GM11168 (cell line): ENCODE results near the gene TNPO3.
"Not testable (repeated sequence)": the region's sequence is repeated elsewhere in the genome, so short reads cannot be mapped to it uniquely, and the experiment has no call there.

ENCODE experiments used
- in situ Hi-C: fragments of 300-500 bp; cut with MboI; formaldehyde crosslinking; loops from one replicate; pipeline ENCODE4 v1.12.0; 2022; ENCODE audit warnings: low sequenced_read_pairs; ENCODE audit not compliant: unreplicated experiment

The TNPO3 gene

DNA sequence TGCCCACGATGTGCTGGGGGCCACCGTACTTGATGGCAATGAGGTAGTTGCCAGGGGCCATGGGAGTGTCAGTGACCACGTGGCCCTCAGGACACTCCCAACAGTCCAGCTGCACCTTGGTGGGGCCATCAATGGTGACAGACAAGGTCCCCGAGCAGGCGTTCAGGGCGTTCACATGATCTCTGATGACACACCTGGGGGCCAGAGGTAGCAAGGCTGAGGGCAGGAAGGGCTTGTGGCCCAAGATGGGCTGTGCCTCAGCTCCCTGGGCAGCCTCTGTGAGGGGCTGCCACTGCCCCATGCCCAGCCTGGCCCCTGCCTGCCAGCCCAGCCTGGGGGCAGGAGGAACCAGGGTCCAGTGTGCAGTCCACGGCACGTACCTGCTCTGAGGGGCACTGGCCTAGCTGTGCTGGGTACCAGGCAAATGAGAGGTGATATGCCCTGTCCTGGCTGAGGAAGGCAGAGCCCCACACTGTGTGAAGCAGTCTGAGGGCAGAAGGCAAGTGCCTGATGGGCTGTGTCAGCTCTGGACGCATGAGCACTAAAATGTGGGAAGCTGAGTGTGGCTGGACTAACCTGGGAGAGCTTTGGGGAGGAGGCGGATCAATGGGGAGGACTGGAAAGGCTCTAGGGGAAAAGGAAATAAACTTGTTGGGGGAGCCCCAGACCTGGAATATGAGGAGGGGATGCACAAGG lies 140.9 kb downstream of the TNPO3 start:
- in situ Hi-C loops = no loop called here

DNA sequence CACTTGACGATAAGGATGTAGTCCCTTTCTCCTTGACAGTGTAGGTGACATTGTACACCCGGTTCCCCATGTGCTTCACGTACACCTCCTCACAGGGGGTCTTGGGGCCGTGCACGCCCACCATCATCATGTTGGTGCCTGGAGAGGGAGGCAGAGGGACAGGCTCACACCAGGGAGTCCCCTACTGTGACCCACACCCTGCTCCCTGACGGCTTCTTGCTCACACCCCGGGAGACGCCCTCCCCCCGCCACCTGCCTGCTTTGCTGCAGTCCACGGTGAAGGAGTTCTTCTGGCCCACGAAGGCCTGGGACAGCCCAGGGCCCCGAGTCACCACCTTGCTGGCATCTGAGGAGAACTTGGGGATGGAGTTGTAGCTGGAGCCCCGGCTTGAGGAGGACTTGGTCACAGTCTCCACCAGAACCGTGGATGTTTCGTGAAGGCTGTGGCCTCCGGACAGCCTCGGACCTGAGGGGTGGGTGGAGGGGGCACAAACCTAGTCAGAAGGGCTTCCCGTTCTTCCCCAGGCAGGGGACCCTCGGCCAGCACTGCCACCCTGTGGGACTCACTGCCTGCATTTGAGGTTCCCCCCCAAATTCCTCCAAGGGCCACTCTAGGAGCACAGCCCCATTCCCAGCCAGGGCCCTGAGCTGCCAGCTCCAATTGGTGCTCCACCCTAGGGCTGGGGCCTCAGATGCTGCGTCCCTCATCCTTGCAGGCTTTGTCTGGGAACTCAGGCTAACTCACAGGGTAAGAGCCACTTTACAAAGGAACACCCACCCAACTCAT lies 142.0 kb downstream of the TNPO3 start:
- in situ Hi-C loops = not testable (repeated sequence)

DNA sequence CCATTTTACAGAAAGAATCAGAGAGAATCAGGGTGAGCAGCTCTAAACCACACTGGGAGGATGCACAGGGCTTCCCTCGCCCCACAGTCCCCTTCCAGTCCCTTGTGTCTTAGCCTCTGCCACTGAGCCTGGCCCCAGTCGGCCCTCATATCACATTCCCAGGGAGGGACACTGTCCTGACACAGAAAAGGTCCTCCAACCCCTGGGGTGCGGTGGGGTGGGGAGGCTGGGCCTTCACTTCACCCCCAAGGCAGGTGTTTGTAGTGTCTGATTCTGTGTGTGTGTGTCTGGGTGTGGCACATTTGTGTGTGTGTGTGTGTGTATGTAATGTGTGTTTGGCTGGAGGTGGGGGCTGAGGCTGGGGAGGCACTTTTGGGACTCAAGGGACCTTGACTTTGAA lies 142.6 kb downstream of the TNPO3 start:
- in situ Hi-C loops = no loop called here

GRCh38 chr7:128911423-128912031 lies 143.4 kb downstream of the TNPO3 start:
- in situ Hi-C loops = no loop called here

DNA sequence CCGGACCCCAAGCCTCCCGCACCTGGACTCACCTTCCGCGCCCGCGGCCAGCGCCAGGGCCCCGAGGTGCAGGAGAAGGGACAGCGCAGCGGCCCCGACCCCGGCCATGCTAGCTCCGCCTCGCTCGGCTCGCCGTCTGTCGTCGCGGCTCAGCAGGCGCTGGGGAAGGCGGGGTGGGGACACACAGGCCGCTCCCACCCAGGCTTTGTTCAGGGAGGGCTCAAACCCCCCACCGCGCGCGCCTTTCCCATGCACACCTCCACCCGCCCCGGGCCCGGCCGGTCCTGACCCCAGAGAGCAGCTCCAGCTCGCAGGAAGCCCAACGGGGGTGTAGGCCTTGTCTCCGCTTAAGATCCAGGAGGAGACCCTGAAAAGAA lies 144.4 kb downstream of the TNPO3 start, which contains the start of gene KCP:
Gene KCP (minus strand): TSS at position 141 of the 377 bp plus-strand sequence. CDS start 33 bp downstream, at position 108.
- in situ Hi-C loops = no loop called here

DNA sequence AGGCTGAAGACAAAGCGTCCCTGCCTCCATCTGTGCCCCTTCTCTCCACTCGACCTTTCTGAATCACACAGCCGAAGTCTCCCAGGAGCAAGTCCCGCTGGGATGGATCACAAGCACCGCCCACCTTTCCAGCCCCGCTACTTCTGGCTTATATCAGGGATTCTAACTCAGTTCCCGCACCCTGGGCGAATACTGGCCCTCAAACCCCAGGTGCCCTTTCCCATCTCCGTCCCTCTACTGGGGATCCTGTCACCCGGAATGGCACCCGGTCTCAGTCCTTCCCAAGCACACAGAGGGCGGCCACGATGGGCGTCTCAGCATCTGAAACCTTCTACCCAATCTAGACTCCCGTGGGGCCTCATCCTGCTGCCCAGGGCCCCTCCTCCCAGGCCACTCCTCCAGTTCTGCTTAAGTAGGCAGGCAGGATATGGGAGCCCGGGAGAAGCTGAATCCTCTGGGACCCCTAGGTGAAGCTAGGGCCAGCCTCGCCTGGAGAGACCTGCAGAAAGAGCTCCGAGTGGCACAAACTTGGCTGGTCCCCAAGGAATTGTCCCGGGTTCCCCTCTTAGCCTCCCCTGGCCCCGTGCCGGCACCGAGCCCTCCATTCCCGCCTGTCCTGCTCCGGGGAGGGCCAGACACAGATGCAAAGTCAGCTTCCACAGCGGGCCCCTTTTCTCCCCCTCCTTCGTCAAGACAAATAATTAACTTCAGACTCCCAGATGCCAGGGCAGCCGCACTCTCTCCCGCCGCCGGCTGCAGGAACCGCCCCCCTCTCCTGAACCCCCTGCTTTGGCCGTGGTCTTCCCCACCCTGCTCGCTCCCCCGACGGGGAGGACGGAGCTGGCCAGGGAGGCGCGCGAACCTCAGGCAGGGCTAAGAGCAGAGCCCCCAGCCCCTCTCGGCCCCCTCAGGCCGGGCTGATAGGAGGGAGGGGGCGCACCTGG lies 145.0 kb downstream of the TNPO3 start:
- in situ Hi-C loops = loop anchor here (5.0 to 10.0 kb wide), 2 partner anchors 177 to 305 kb away; no protein-coding TSS in a partner anchor

DNA sequence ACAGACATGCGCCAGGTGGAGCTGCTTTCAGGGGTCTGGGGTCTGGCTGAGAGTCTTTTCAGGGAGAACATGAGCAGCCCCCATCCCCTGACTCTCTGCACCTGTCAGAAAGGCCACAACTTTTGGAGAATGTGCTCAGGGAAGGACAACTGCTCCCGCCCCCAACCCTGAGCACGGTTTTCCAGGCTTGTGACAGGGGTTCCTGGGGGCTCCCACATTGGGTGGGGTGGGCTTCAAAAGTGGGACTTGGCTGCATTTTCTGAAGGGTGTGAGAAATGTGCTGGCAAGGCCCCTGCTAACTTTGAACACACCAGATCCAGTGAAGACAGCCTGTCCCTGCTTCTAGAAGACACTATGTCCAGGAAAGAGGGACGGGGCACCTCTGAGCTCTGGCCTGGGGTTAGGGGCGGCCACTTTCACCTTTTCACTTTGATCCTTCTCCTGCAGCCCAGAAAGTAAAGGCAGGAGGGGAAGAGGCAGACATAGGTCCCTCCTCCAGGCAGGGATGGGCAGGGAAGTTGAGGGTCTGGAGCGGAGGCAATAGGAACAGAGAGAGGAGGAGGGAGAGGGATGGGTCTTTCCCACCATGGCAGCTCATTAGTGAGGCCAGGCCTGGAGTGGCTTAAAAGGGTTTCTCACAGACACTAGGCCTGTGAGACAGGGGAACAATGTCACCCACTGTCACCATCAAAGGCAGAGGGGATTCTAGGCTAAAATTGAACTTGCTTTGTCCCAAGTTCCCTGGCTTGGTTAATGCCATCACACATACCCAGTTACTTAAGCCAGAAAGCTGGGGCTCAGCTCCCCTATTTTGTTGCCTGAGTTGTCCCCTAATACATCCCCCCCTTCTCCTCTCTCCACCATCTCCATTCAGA lies 145.9 kb downstream of the TNPO3 start:
- in situ Hi-C loops = loop anchor here (5.0 to 10.0 kb wide), 2 partner anchors 178 to 306 kb away; no protein-coding TSS in a partner anchor

GRCh38 chr7:128906766-128907559 lies 147.9 kb downstream of the TNPO3 start:
- in situ Hi-C loops = loop anchor here (5.0 to 10.0 kb wide), 2 partner anchors 180 to 308 kb away; no protein-coding TSS in a partner anchor

DNA sequence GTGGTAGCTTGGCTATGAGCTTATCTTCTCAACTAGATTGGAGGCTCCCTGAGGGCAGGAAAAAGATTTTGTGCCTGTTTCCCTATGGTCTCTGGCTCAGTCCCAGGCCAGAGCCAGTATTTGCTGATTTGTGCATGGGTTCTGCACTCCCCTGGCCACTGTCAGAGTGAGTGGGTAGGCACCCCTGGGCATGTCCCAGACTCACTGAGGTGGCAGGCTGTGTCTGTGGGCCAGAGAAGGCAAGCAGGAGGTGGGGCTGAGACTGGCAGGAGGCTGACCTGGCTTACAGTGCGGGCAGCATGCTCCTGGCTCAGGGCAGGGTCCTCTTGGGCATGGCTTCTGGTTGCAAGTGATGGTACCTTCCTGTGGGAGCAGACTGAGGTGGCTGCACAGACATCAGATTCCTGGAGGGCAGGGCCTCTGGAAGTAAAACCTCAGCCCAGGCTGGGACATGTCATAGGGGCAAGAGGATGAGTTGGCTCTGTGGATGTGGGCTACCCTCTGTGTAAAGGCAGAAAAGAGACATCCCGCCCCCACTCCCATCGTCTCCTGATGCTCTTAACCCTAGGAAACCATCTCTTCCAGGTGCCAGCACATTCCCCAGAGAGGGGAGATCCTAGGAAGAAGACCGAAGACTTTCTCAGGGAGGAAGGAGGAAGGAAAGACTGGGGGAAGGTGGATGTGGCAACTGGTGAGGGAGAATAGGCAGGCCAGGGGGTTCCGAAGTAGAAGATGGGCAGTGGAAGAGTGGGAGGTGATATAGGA lies 148.7 kb downstream of the TNPO3 start:
- in situ Hi-C loops = loop anchor here (5.0 to 10.0 kb wide), 2 partner anchors 181 to 309 kb away; no protein-coding TSS in a partner anchor

DNA sequence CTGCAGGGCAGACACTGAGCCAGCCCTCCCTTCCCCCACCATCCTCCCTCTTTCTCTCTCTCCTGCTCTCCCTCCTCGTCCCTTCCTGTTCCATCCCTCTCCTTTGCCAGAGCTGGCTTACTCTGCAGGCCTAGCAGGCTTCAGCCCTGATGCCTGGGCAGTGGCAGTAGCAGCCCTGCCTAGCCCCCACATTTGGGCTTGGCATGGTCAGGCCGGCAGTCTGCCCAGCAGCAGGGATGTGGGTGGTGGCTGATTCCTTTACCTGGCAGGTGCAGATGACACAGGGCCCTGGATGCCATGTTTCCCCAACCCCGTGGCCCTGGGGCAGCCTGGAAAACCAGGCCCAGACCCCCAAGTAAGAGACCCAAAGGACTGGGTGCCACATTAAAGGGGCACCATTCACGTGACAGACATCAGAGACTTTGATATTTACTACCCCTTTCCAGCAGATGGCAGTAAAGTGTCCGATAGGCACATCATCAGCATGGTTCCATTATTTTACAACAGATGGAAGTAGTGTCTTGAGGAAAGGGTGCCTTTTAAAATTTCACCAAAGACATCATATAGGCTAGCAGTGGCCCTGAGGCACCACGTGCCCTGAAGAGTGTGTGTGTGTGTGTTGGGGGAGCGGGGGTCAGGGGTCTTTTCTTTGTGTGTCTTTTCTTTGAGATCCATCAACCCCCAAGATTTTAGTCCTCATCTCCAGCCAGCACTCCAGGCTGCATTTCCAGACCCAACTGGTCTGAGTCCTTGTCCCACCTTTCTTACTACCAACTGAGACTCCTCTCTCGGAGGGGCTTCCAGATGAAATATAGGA lies 150.3 kb downstream of the TNPO3 start:
- in situ Hi-C loops = loop anchor here (5.0 to 10.0 kb wide), 2 partner anchors 183 to 310 kb away; no protein-coding TSS in a partner anchor
